C4-2B (cell line): ENCODE data around the gene PRRT2.
A peak's percentile ranks its signal among the peaks of the same experiment; 100 is the strongest.

Experiments
- H3K27ac ChIP-seq: fragments of 450-650 bp; 2 replicates; pipeline ENCODE4 v1.5.1; 2017
- ZFX ChIP-seq: fragments of 450-650 bp; IDR thresholded peaks from 2 replicates; pipeline ENCODE4 v1.6.1; 2017
- TF ChIP-seq, protein P1 (sequence below): fragments of 450-650 bp; conservative IDR thresholded peaks from 2 replicates; pipeline ENCODE4 v1.5.1; 2017; ENCODE audit warnings: mild to moderate bottlenecking

The PRRT2 gene

DNA sequence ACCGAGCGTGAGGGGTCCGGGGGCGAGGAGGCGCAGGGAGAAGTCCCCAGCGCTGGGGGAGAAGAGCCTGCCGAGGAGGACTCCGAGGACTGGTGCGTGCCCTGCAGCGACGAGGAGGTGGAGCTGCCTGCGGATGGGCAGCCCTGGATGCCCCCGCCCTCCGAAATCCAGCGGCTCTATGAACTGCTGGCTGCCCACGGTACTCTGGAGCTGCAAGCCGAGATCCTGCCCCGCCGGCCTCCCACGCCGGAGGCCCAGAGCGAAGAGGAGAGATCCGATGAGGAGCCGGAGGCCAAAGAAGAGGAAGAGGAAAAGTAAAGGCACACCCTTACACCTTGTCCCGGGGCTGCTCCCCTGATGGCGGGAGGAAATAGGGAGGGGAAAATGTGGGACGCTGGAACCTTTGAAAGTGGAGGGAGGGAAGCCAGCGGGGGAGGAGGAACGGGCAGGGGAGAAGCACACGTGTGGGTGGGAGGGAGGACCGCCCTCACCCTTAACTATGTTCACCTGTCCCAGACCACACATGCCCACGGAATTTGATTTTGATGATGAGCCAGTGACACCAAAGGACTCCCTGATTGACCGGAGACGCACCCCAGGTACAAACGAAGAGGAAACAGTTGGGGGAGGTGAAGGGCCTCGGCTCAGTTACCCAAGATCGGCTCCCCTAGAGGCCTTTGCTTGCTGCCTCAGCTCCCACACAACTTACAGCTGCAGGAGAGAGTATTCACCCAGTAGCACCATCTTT is 4.9 kb downstream of the PRRT2 start:
- H3K27ac ChIP-seq: peak overlapping the region; percentile 96

DNA sequence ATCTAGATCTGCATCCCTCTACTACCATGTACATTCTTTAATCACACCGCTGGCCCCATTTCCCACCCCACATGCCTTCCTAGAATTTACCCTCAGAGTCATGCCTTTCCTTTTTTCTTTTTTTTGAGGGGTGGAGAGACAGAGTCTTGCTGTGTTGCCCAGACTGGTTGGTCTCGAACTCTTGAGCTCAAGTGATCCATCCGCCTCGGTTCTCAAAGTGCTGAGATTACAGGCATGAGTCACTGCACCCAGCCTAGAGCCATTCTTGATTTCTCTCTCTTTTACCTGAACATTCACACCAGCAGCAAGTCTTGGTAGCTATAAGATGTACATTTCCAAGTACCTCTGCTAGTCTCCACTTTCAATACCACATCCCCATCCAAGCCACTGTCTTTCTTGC is 6.1 kb downstream of the PRRT2 start:
- TF ChIP-seq, protein P1, sequence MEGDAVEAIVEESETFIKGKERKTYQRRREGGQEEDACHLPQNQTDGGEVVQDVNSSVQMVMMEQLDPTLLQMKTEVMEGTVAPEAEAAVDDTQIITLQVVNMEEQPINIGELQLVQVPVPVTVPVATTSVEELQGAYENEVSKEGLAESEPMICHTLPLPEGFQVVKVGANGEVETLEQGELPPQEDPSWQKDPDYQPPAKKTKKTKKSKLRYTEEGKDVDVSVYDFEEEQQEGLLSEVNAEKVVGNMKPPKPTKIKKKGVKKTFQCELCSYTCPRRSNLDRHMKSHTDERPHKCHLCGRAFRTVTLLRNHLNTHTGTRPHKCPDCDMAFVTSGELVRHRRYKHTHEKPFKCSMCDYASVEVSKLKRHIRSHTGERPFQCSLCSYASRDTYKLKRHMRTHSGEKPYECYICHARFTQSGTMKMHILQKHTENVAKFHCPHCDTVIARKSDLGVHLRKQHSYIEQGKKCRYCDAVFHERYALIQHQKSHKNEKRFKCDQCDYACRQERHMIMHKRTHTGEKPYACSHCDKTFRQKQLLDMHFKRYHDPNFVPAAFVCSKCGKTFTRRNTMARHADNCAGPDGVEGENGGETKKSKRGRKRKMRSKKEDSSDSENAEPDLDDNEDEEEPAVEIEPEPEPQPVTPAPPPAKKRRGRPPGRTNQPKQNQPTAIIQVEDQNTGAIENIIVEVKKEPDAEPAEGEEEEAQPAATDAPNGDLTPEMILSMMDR: no peak
- TF ChIP-seq ZFX: no peak
- H3K27ac ChIP-seq: no peak overlapping the region

More for the DNA sequence above, 4.9 kb downstream of the PRRT2 start:
- TF ChIP-seq, protein P1: no peak
- no peak for TF ChIP-seq ZFX

DNA sequence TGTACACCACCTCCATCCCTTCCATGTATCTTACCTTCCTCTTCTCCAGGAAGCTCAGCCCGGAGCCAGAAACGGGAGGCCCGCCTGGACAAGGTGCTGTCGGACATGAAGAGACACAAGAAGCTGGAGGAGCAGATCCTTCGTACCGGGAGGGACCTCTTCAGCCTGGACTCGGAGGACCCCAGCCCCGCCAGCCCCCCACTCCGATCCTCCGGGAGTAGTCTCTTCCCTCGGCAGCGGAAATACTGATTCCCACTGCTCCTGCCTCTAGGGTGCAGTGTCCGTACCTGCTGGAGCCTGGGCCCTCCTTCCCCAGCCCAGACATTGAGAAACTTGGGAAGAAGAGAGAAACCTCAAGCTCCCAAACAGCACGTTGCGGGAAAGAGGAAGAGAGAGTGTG is 7.5 kb downstream of the PRRT2 start:
- TF ChIP-seq, protein P1: no peak
- no peak for TF ChIP-seq ZFX
- H3K27ac ChIP-seq: no peak overlapping the region

DNA sequence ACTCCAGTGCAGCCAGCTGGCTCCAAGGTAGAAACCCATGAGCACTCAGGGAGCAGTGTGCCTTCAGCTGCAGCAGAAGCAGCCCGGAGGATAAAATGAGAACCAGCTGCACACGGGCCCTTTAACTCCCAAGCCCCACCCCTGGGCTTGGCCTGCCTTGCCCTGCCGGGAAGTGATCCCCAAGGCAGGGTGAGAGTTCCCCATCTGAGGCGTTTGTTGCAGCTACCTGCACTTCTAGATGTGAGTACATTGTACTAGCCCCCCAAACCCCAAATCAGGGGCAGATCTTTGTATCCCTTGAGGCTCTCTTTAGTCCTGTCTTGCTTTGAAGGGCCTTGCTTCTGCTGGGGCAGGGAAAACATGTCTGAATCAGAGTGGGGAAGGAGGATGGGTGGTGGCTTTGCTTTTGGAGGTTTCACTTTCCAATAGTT is 8.3 kb downstream of the PRRT2 start, which contains the start of gene MVP:
TSS of gene MVP (plus strand) at position 192 of the 431 bp plus-strand sequence. CDS start 10,088 bp downstream, outside the sequence.
- H3K27ac ChIP-seq: no peak within 1 kb of the TSS
- no peak for TF ChIP-seq ZFX
- TF ChIP-seq, protein P1: no peak

DNA sequence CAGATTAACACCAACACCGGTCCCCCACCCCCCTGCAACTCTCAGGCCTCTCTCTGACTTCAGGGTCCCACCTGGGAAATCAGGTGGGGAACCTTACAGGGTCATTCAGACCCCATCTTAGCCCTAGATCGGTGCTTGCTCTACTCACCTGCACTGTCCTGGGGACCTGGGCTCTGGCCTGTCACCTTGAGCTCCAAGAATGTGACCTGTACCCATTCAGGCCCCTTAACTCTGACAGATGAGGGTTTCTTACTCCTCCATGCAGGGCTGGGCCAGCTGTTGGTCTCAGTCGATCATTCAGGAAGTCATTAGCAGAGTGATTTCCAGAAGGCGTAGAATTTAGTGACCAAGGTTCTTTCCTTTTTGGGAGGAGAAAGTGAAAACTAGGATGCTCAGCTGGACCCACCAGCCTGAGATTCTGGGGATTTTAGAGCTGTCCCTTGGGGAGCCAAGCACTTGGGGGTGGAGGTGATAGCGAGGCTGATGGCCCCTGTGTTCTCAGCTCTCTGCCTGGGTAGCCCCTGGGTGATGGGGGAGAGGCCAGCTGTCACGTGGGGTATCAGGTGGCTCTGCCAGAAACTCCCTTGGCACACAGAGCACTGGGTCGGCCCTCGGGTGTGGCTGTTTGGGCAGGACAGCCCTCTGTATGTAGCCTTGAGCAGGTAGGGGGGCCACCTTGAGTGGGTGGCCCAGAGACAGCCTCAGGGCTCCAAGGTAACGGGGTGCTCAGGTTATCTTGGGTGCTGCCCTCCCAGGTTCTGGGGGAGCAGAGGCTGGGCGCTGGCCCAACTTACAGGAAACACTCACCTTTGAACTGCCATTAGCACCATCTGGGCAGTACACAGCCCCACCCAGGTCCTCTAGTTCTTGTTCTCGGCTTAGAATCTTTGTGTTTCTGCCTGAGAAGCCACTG is 9.0 kb downstream of the PRRT2 start:
- TF ChIP-seq, protein P1: no peak
- TF ChIP-seq ZFX: no peak
- H3K27ac ChIP-seq: no peak overlapping the region

DNA sequence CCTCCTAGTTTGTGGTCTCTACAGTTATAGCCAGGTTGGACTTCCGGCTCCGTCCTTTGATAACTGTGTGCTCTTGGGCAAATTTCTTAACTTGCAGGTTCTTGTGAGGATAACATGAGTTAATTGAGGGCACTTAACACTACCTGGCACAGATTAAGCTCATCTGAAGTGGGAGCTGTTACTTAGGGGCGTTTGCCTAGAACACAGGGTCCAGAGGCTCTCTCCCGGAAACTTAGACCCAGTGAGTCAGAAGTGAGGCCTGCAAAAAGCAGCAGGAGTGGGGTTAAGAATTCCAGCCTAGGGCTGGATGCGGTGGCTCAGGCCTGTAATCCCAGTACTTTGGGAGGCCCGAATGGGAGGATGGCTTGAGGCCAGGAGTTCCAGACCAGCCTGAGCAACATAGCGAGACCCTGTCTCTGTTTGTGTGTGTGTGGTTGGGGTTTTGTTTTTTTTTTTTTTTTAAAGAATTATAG is 9.7 kb downstream of the PRRT2 start:
- no peak overlapping the region for H3K27ac ChIP-seq
- TF ChIP-seq, protein P1: no peak
- TF ChIP-seq ZFX: no peak
